H1 (cell line): Measurements from ENCODE around the gene SERPINA12.

Experiments used
- GTF2F1 ChIP-seq: IDR thresholded peaks from 2 replicates; pipeline ENCODE4 v1.6.1; 2012; ENCODE audit warnings: low read depth, low read length, improper control_type of control experiment, borderline replicate concordance
- MAFK ChIP-seq: IDR thresholded peaks from 2 replicates; pipeline ENCODE4 v1.6.1; 2012; ENCODE audit warnings: low read depth, mild to moderate bottlenecking, improper control_type of control experiment, low read length
- SP1 ChIP-seq: IDR thresholded peaks from 2 replicates; pipeline ENCODE4 v1.6.1; 2011; ENCODE audit warnings: low read depth, low read length
- TF ChIP-seq, protein P1 (sequence below), 3 experiments: IDR thresholded peaks; 1 replicate in 2 of 3; 2 replicates in 1 of 3; pipeline versions ENCODE4 v1.5.1 to v1.6.1; 2011; ENCODE audit warnings: low read length in 3 of 3, mild to moderate bottlenecking in 3 of 3, inconsistent platforms in 2 of 3, low read depth in 1 of 3, moderate library complexity in 1 of 3; ENCODE audit not compliant: insufficient read depth in 1 of 3; ENCODE audit errors: control extremely low read depth in 1 of 3

DNA sequence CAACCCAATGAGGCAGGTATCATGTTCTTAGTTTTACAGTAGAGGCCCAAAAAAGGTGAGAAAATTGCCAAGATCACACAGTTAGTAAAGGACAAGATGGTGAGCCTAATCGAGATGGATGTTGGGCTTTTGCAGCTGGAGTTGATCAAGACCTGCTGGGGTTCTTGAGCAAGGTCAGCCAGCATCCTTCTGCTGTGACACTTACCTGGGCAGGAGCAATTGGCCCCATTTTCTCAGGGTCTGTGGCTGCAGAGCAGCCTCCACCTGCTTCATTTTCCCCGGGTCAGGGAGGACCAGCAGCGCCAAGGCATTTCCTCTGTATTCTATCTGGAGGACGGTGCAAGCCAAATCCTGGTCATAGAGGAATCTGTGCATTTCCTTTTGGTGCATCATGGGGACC is 63.1 kb downstream of the SERPINA12 start:
- TF ChIP-seq, protein P1, sequence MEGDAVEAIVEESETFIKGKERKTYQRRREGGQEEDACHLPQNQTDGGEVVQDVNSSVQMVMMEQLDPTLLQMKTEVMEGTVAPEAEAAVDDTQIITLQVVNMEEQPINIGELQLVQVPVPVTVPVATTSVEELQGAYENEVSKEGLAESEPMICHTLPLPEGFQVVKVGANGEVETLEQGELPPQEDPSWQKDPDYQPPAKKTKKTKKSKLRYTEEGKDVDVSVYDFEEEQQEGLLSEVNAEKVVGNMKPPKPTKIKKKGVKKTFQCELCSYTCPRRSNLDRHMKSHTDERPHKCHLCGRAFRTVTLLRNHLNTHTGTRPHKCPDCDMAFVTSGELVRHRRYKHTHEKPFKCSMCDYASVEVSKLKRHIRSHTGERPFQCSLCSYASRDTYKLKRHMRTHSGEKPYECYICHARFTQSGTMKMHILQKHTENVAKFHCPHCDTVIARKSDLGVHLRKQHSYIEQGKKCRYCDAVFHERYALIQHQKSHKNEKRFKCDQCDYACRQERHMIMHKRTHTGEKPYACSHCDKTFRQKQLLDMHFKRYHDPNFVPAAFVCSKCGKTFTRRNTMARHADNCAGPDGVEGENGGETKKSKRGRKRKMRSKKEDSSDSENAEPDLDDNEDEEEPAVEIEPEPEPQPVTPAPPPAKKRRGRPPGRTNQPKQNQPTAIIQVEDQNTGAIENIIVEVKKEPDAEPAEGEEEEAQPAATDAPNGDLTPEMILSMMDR (IDR thresholded peaks at IDR 0.05; ENCODE audit: control extremely low read depth in 1 of 3, insufficient read depth in 1 of 3, low read depth in 1 of 3, low read length in 3 of 3), result no peak
- no peak for TF ChIP-seq SP1
- TF ChIP-seq MAFK, result no peak
- TF ChIP-seq GTF2F1, result no peak
